COLO668 (cell line): ENCODE results near the gene MRPL18.
"Not testable (repeated sequence)": the region's sequence is repeated elsewhere in the genome, so short reads cannot be mapped to it uniquely, and the experiment has no call there.

Source experiments
- DNase-seq: peaks from one replicate; lab custom pipeline; 2025; ENCODE audit not compliant: unreplicated experiment; lab: John Stamatoyannopoulos, UW

MRPL18 gene

DNA sequence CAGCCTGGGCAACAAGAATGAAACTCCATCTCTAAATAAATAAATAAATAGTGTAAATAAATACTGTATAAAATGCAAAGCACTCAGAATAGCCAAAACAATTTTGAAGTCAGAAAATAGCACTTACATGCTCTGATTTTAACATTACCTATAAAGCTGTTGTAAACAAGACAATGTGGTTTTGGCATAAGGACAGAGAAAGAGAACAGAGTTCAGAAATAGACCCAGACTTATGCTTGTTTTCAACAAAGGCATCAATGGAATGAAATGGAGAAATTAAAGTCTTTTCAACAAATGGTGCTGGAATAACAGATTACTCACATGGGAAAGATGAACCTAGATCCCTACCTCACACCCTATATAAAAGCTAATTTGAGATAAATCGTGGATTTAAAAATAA is 18.1 kb upstream of the MRPL18 start:
- DNase-seq = no peak

DNA sequence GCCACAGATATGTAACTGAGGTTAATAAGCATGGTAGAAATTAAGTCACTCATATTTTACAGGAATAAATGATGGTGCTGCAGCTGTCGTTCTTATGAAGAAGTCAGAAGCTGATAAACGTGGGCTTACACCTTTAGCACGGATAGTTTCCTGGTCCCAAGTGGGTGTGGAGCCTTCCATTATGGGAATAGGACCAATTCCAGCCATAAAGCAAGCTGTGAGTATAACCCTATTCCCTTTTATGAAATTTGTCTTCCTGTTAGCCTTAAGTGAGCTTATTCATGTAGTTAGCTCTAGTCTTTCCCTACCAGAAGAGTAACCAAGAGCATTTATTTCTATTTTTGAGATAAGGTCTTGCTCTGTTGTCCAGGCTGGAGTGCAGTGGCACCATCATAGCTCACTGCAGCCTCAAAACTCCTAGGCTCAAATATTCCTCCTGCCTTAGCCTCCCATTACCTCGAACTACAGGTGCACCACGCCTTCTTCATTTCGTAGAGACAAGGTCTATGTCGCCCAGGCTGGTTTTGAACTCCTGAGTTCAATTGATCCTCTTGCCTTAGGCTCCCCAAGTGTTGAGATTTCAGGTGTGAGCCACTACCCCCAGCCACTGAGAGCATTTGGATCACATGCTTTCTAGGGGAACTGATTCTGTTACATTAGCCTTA is 12.9 kb upstream of the MRPL18 start:
- no peak for DNase-seq

DNA sequence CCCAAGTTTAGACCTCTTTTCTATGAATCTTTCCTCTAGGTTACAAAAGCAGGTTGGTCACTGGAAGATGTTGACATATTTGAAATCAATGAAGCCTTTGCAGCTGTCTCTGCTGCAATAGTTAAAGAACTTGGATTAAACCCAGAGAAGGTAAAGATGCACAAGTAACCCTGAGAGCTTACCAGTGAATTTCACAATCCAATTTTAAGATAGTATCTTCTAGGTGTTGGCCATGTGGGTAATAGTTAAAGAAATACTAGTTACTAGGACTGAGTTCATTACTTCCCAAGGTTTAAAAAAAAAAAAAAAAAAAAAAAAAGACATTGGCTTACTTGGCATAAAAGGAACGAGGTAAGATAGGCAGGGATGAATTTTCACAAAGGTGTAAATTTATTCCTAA is 12.1 kb upstream of the MRPL18 start:
- DNase-seq = no peak

DNA sequence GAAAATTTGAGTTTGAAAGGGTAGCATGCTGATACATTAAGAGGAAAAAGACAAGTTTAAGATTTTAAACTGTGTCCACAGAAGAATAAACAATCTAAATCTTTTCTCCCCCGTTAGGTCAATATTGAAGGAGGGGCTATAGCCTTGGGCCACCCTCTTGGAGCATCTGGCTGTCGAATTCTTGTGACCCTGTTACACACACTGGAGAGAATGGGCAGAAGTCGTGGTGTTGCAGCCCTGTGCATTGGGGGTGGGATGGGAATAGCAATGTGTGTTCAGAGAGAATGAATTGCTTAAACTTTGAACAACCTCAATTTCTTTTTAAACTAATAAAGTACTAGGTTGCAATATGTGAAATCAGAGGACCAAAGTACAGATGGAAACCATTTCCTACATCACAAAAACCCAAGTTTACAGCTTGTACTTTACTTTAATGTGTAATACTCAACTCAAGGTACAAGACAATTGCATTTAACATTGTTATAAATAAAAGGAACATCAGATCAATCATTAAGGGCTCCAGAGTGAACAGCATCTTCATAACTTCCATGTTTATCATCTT is 11.6 kb upstream of the MRPL18 start:
- no peak for DNase-seq

DNA sequence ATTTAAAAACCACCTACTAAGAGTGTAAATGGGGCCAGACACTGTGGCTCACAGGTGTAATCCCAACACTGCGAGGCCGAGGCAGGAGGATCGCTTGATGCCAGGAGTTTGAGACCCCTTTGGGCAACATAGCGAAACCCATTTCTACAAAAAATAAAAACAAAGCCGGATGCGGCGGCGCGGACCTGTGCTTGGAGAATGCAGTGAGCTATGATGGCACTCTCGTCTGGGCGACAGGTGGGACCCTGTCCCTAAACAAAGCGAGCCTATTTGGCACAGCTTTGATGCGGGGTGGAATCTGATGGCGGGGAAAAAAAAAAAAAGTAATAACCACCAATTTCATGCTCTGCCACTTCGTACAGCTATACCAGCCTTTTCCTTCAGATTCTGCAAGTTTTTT is 2.0 kb upstream of the MRPL18 start:
- DNase-seq = no peak

DNA sequence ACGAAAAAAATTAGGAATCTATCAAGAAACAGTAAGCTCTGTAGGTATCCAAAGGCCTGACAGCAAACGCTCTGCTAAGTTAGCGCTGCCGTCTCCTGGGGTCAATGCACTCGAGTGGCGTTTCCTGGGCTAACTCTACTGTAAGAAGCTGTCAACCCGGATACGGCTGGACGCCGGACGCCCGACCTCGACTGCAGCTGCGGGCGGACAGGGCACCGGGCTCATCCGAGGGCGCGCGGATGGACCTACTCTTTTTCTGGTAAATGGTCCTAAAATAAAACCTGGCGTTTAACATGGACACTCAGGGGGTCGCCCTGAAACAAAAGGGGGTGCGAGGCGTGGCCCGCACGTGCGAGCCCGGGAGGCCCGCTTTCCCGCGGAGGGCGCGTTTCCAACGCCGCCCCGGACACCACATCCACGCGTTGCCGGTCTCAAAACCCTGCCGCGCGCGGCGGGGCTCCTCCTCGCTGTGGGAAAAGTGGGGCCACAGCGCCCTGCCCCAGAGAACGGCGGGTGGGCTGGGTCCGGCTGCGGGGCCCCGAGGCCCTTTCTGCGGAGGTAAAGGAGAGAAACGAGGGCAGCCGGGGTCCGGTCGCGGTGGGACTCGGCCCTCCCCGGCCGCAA is 1.4 kb upstream of the MRPL18 start:
- peak; percentile 35 for DNase-seq

DNA sequence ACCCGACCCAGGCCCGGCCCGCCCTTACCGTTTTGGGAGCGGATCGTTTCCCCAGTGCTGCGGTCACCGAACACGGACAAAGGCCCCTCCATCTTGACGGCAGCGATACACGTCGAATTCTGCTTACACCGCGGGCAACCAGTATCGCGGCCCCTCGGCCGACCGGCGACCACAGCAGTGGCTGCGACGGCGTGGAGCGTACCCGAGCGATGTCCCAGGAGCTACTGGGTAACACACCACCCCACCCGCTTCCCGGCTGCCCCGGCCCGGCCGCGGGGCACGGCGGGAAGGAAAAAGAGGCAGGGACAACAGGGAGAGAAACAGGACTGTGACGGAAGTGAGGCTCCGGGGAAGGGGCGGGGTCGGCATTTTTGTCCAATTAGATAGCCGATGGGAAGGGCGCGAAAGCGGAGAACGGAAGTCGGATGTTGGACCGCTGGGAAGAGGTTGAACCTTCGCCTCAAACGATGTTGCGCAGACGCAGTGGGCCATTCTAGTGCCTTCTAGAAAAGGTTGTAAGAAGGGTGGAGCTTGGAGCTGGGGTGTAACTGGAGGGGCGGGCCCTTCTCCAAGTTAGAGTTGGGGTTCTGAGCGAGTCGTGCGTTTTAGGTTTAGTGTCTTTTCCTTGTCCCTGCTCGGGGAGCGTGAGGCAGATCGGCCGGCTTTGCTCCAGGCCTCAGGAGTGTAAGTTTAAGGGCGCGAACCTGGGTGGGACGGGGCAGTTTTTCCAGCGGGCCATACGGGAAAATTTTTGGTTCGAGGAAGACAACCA is 704 bp upstream of the MRPL18 start, which contains the start of gene TCP1:
Gene TCP1, minus strand, starts transcription at position 226 of the 772 bp plus-strand sequence. Its CDS starts 134 bp downstream, at position 92.
- DNase-seq = peak; percentile 97

DNA sequence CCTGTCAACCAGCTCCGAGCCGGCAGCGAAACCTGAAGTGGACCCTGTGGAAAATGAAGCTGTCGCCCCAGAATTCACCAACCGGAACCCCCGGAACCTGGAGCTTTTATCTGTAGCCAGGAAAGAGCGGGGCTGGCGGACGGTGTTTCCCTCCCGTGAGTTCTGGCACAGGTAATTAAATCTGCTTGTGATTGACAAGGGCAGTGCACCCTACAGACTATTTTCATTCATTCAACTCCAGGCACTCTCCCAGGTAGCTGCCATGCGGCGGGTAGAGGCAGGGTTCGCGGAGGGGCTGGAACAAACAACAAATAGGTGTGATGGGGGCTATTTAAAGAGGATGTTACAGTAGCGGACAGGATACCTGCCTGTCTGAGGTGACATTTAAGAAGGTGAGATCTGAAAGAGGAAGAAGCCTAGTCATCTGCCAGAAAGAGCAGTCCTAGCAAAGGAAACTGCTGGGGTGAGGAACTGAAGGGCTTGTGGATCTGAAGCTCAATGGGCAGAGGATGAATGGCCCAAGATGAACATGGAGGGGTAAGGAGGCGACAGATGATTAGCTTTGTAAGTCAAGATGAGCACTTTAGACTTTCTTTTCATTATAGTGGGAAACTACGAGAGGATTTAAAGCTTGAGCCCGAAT is 810 bp downstream of the MRPL18 start:
- no peak for DNase-seq

DNA sequence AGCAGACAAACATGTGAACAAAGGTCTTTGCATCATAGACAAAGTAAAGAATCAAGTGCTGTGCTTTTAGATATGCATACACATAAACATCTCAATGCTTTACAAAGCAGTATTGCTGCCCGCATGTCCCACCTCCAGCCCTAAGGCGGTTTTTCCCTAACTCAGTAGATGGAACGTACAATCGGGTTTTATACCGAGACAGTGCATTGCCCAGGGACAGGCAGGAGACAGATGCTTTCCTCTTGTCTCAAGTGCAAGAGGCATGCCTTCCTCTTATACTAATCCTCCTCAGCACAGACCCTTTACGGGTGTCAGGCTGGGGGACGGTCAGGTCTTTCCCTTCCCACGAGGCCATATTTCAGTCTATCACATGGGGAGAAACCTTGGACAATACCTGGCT is 4.7 kb downstream of the MRPL18 start:
- DNase-seq = not testable (repeated sequence)

DNA sequence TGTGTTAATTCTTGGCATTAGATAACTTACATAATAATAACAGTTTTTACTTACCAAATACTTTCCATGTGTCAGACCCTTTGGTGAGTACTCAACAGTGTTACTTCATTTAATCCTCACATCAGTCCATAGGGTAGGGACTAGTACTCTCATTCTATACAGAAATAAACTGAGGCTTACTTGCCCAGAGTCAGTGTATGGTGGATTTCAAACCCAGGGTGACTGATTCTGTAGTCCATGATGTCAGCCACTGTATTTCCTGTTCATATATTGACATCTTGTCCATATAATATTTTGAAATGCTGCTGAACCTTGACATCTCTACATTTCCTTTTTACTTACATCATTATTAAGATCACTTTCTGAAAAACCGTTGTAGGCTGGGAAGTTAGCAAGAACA is 7.3 kb downstream of the MRPL18 start:
- no peak for DNase-seq

DNA sequence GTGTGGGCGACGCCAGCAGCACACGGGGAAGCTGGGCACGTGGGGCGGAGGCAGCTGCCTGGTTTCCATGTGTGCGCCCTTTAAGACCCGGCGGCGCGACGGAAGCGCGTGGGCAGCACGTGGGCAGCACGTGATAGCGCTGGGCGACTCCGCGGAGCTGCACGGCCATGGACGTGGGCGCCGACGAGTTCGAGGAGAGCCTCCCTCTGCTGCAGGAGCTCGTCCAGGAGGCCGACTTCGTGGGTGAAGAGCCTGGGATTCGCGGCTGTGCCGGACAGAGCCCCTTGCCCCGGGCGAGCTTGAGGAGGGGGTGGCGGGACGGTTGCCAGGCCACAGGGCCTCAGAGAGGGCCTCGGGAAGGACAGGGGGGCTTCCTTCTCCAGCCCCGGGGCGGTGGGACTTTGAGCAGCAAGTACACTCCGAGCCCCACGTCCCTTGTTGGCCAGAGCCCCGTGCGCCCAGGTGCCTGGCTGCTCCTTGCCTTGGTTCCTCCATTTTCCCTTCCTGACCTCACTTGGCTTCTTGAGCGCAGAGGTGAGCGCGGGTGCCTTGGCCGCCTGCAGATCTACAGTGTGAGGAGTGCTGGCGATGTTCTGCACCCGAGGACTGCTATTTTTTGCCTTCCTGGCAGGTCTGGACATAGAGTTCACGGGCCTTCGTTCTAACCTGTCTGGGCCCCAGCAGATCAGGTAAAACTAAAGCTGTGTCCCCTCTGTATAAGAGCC is 10.0 kb downstream of the MRPL18 start, which contains the start of gene PNLDC1:
Gene PNLDC1, plus strand, starts transcription at position 136 of the 725 bp plus-strand sequence. Its CDS starts 32 bp downstream, at position 168.
- no peak for DNase-seq

DNA sequence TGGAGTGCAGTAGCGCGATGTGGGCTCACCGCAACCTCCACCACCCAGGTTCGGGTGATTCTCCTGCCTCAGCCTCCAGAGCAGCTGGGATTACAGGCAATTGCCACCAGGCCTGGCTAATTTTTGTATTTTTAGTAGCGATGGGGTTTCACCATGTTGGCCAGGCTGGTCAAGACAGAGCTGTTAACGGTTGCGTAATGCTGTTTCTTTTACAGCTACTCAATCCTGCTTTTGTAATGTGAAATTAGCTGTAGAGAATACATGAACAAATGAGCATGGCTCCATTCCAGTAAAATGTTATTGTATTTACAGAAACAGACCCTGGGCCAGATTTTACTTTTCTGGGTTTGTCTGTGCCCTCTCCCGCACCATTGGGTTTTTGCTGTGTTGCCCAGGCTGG is 11.7 kb downstream of the MRPL18 start:
- DNase-seq = no peak

DNA sequence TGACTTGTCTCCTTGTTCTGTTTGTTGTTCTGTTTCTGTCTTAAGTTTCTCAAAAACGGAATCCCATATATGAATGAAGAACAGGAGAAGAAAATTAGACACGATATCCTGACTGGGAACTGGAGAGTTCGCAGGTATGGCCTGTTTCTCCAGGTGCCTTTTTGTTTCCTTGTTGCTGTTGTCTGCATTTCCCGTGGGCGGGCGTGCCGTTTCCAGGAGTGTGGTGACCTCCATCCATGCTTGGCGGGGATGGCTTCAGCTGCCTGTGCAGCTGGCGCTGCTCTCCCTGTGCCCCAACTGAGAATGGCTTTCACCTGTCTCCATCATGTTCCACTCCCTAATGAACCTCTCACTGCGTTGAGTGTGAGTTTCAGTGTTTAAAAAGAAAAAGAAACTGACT is 14.2 kb downstream of the MRPL18 start:
- peak; percentile 29 for DNase-seq

DNA sequence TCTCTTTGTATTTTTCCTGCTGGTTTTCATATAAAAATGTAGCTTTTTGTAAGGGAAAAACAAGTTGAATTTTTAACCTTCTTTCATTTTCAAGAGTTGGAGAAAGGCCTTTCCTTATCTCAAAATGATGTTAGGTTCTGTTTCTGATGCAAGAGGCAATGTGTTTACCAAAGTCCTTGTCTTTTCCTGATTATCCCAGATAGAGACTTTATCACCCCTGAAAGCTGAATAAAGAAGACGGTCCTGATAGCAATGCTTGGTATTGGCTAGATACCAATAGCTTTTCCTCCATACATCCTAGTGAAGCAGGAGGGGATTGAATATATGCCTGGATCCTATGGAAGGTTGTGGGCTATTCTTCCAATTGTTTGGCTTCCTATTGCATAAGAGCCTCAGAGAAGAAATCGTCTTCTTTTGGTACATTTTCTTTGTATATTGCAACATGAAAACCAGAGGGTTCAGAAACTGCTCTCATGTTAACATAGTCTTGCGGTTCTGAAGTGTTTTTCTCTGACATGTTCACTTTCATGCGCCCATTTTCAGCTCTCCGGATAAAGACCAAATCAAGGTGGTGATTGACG is 15.3 kb downstream of the MRPL18 start:
- no peak for DNase-seq

DNA sequence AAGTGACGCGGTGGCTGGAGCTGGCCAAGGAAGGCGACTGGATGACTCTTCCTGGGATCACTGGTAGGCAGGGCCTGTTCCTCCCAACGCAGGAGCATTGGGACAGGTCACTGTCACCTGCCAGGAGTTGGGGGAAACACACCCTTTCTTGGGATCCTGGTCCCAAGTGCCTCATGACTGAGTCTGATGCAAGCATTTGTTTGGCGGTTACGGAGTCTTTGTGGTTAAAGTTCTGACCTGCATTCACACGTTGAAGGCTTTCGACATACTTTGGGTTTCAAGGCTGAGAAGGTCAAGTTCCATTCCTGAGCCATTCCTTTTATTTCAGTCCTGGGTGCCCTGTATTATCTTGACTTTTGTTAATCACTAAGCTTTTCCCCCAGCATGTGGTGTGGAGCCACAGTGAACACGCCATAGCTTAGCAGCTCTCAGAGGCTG is 15.8 kb downstream of the MRPL18 start:
- no peak for DNase-seq

DNA sequence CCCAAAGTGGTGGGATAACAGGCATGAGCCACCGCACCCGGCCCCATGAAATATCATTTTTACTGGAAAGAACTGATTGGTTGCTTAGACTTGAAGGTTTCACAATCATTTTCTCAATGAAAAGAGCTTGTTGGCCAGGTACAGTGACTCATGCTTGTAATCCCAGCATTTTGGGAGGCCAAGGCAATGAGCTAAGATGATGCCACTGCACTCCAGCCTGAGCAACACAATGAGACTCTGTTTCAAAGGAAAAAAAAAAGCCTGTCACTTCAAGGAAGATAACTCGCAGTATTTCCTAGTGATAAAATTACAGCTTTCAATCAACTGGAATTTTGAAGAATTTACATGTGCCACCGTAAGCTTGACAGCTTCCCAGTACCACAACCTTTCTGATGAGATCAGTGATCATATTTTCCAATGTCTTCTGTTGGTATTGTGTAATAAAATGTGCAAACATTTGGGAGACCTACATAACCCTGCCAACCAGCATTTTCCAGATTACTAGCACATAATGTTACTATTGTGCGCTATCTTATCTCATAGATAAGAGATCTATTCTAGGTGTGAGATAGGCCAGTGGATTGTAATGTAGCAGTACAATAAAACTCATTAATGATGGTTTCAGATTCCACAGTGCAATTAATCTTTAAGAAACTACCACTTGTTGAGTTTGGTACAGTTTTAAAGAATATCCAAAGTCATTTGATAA is 17.0 kb downstream of the MRPL18 start:
- no peak for DNase-seq

DNA sequence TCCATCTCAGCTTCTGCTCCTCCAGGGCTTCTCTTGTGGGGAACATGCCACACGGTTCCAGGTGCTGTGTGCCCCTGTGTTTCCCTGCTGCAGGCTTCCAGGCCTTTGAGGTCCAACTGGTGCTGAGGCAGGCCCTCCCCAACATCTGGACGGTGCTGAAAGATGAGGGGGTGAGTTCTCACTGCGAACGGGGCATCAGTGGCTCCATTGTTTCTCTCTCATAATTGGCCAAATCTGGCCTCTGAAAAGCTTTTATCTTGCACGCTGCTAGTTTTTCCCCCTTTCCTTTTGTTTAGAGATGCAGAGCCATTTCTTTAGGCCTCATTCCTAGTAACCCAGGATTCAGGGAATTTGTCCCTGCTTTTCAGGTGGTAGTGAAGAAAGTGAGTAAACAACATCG is 18.4 kb downstream of the MRPL18 start:
- DNase-seq = no peak

DNA sequence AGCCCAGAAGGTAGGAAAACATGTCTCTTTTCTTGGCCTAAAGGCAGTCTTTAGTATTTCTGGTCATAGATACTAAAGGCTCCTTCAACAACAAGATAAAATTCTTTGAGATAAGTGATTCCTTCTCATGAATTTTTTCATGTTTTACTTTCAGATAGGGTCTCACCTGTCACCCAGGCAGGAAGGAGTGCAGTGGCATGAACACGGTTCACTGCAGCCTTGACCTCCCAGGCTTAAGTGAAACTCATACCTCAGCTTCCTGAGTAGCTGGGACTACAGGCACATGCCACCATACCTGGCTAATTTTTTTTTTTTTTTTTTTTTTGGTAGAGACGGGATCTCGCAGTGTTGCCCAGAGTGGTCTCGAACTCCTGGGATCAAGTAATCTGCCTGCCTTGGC is 18.9 kb downstream of the MRPL18 start:
- DNase-seq = no peak

DNA sequence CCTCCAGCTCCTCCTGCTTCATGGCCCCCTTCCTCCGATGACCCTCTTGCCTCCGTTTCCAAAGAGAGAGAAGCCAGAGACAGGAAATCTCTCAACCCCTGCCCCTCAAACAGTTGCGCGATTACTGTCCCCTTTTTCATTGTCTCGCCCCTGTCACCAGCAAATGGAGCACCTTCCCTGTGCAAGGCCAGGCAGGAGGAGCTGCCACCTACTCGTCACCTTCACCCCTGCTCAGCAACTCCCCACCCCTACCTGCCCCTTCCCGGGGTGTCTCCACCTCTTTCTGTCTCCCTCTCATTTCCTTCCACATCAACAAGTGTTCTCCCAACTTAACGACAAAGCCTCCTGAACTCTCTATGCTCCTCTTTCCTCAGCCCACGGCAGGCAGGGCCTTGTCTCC is 23.5 kb downstream of the MRPL18 start:
- no peak for DNase-seq

DNA sequence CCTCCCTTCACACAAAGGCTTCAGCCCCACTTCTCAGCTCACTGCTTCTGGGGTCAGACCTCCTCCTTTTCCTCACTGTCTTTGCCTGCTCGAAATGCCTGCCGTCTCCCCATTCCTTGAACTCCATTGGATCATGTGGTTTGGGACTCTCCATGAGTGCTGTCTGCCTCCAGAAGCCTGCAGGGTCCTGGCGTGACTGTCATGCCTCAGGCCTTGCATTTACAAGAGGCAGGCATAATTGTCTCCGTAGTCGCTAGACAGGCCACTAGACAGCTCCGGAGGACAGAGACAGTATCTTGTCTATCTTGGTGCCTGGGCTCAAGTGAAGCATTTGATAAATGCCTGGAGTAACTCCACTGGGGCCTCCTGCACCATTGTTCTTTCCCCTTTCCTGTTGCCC is 25.1 kb downstream of the MRPL18 start:
- DNase-seq = no peak
